HL-60/S4 (cell line): ENCODE results near the gene QSOX2.
"Not testable (repeated sequence)": the region's sequence is repeated elsewhere in the genome, so short reads cannot be mapped to it uniquely, and the experiment has no call there.

ENCODE experiments used
- in situ Hi-C: fragments of 300-500 bp; cut with MboI; formaldehyde crosslinking; loops from 2 replicates; pipeline ENCODE4 v1.14.3; 2022; ENCODE audit warnings: low sequenced_read_pairs

The QSOX2 gene

GRCh38 chr9:136267261-136268111 is 21.9 kb upstream of the QSOX2 start:
- in situ Hi-C loops, result no loop called here

GRCh38 chr9:136266641-136267040 is 21.0 kb upstream of the QSOX2 start:
- in situ Hi-C loops, result not testable (repeated sequence)

GRCh38 chr9:136265561-136266355 is 20.1 kb upstream of the QSOX2 start:
- in situ Hi-C loops, result no loop called here

- in situ Hi-C loops, result no loop called here
Observed at GRCh38 chr9:136264441-136265405, 19.1 kb upstream of the QSOX2 start.

GRCh38 chr9:136264031-136264430 is 18.4 kb upstream of the QSOX2 start:
- in situ Hi-C loops, result no loop called here

- in situ Hi-C loops, result no loop called here
Observed at GRCh38 chr9:136262671-136263178, 17.1 kb upstream of the QSOX2 start.

- in situ Hi-C loops, result no loop called here
Observed at GRCh38 chr9:136261686-136262430, 16.2 kb upstream of the QSOX2 start.

- in situ Hi-C loops, result no loop called here
Observed at GRCh38 chr9:136260936-136261472, 15.4 kb upstream of the QSOX2 start.

- in situ Hi-C loops, result no loop called here
Observed at GRCh38 chr9:136260521-136260920, 14.9 kb upstream of the QSOX2 start.

- in situ Hi-C loops, result no loop called here
Observed at GRCh38 chr9:136259836-136260235, 14.2 kb upstream of the QSOX2 start.

- in situ Hi-C loops, result no loop called here
Observed at GRCh38 chr9:136259517-136259813, 13.9 kb upstream of the QSOX2 start.

GRCh38 chr9:136258786-136259516 is 13.3 kb upstream of the QSOX2 start:
- in situ Hi-C loops, result no loop called here

GRCh38 chr9:136258299-136258625 is 12.7 kb upstream of the QSOX2 start:
- in situ Hi-C loops, result no loop called here

- in situ Hi-C loops, result no loop called here
Observed at GRCh38 chr9:136257381-136258298, 12.0 kb upstream of the QSOX2 start.

GRCh38 chr9:136255896-136256890 is 10.6 kb upstream of the QSOX2 start:
- in situ Hi-C loops, result no loop called here

GRCh38 chr9:136255166-136255538 is 9.5 kb upstream of the QSOX2 start:
- in situ Hi-C loops, result no loop called here
